Tibial nerve (tissue), 4 donors: Measurements from ENCODE around the gene ATP11A. TPM values are rescaled to one million over a fixed set of nuclear protein-coding genes. Genes with fewer than 3 reads are reported as not detected.

Source experiments
- DNase-seq, 2 donors: peaks; one replicate each; pipeline ENCODE4 v3.0.0-alpha.2; 2019; ENCODE audit warnings: low spot score in 2 of 2
- H3K27ac ChIP-seq, 4 donors: fragments of 200-600 bp; sonication (generic) in 3 of 4; one replicate each; pipeline ENCODE4 v1.5.1; 2017 to 2019; ENCODE audit warnings: mild to moderate bottlenecking in 1 of 4
- H3K27me3 ChIP-seq, 2 donors: fragments of 200-600 bp; sonication (generic) in 1 of 2; one replicate each; pipeline versions ENCODE4 v1.5.1 to v1.6.0; 2017 to 2019
- H3K36me3 ChIP-seq, 3 donors: fragments of 200-600 bp; sonication (generic); one replicate each; pipeline ENCODE4 v1.5.1; 2018 to 2019
- H3K4me1 ChIP-seq, 4 donors: fragments of 200-600 bp; sonication (generic) in 3 of 4; one replicate each; pipeline ENCODE4 v1.5.1; 2017 to 2019
- H3K4me3 ChIP-seq, 4 donors: fragments of 200-600 bp; sonication (generic) in 3 of 4; one replicate each; pipeline ENCODE4 v1.5.1; 2017 to 2019; ENCODE audit warnings: mild to moderate bottlenecking in 1 of 4, moderate library complexity in 1 of 4
- H3K9me3 ChIP-seq, 4 donors: fragments of 200-600 bp; sonication (generic) in 3 of 4; one replicate each; pipeline ENCODE4 v1.5.1; 2017 to 2019
- CTCF ChIP-seq, 5 experiments: fragments of 200-600 bp in 3 of 5; fragments of 450-650 bp in 2 of 5; sonication (generic) in 3 of 5; IDR thresholded peaks; one replicate each; pipeline ENCODE4 v1.5.1; 2016 to 2019; ENCODE audit warnings: antibody characterized with exemption in 5 of 5, mild to moderate bottlenecking in 3 of 5, moderate library complexity in 2 of 5
- EP300 ChIP-seq, 2 donors: sonication (generic); formaldehyde crosslinking; IDR thresholded peaks; one replicate each; pipeline ENCODE4 v1.6.1; 2017; ENCODE audit warnings: antibody characterized with exemption in 2 of 2, mild to moderate bottlenecking in 1 of 2
- POLR2A ChIP-seq, 2 donors: fragments of 450-650 bp; IDR thresholded peaks; one replicate each; pipeline ENCODE4 v1.6.1; 2017; ENCODE audit warnings: antibody characterized with exemption in 2 of 2, mild to moderate bottlenecking in 2 of 2, moderate library complexity in 2 of 2
- WGBS, 2 donors: methylation state at CpG; one replicate each; pipeline ENCODE4 v1.1.5; 2018; 5-methylcytosine and 5-hydroxymethylcytosine counted together
- total RNA-seq, 4 donors: library from RNA; depleted of rRNA; stranded (reverse); fragments of >200 nt; gene quantifications; one replicate each; pipeline ENCODE4 v1.1.0, GENCODE V29; 2016

Gene ATP11A
- total RNA-seq, 4 donors from 2014 or later = 24.7 to 61.5 (median 35.0) TPM

DNA sequence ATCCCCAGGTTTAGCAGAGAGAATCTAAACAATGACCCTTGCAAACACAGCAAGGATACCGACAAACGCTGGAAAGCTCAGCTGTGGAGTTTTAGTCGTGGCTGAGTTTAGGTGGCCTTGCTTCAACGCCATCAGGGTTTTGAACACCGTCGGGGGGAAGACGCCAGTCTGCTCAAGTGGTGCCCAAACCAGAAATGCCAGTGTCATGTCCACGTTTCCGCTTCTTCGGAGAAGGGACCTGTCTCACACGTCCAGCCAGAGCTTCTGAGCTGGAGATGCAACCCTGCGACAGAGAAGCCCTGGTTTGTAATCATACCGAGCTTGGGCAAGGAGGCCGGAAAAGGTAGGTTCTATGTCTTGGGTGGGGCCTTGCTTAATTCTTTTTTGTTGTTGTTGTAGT, 42.6 kb upstream of the ATP11A start:
- no peaks in the 10 kb centered on the region for H3K36me3 ChIP-seq
- H3K4me1 ChIP-seq = peaks cover 0 to 6% (median 0%) of the 10 kb centered on the region in 4 donors
- WGBS, 2 donors = 85 to 91% methylated on average over 14 of the region's 14 CpGs
- no peak for DNase-seq
- no peak for TF ChIP-seq CTCF (IDR thresholded peaks at IDR 0.05)
- no peak for TF ChIP-seq EP300 (IDR thresholded peaks at IDR 0.05)
- no peak for TF ChIP-seq POLR2A (IDR thresholded peaks at IDR 0.05)
- no peak overlapping the region for H3K4me3 ChIP-seq
- H3K27ac ChIP-seq = no peak overlapping the region
- no peaks in the 10 kb centered on the region for H3K27me3 ChIP-seq
- no peaks in the 10 kb centered on the region for H3K9me3 ChIP-seq

GRCh38 chr13:112648101-112648500, 41.7 kb upstream of the ATP11A start:
- no peak for DNase-seq
- TF ChIP-seq EP300 (IDR thresholded peaks at IDR 0.05) (no peak), CTCF (IDR thresholded peaks at IDR 0.05) (no peak), POLR2A (IDR thresholded peaks at IDR 0.05) (no peak)
- WGBS, 2 donors = 81 to 82% methylated on average over 10 of the region's 10 CpGs

GRCh38 chr13:112648966-112649690, 40.7 kb upstream of the ATP11A start:
- DNase-seq = no peak
- Histone ChIP-seq H3K27me3 (no peaks in the 10 kb centered on the region), H3K36me3 (no peaks in the 10 kb centered on the region), H3K9me3 (no peaks in the 10 kb centered on the region), H3K27ac (no peak overlapping the region), H3K4me1 (peaks cover 0 to 7% (median 0%) of the 10 kb centered on the region in 4 donors), H3K4me3 (no peak overlapping the region)
- 92 to 95% methylated on average over 30 to 31 of the region's 31 CpGs for WGBS, 2 donors
- no peak for TF ChIP-seq EP300 (IDR thresholded peaks at IDR 0.05)
- TF ChIP-seq CTCF (IDR thresholded peaks at IDR 0.05) = no peak
- TF ChIP-seq POLR2A (IDR thresholded peaks at IDR 0.05) = no peak

More at GRCh38 chr13:112648101-112648500, 41.7 kb upstream of the ATP11A start:
- Histone ChIP-seq H3K36me3 (no peaks in the 10 kb centered on the region), H3K4me1 (peaks cover 0 to 7% (median 0%) of the 10 kb centered on the region in 4 donors), H3K27me3 (no peaks in the 10 kb centered on the region), H3K9me3 (no peaks in the 10 kb centered on the region), H3K27ac (no peak overlapping the region), H3K4me3 (no peak overlapping the region)

- 55 to 59% methylated on average over 5 of the region's 5 CpGs for WGBS, 2 donors
- TF ChIP-seq EP300 (IDR thresholded peaks at IDR 0.05) (no peak), CTCF (IDR thresholded peaks at IDR 0.05) (no peak), POLR2A (IDR thresholded peaks at IDR 0.05) (no peak)
- H3K4me3 ChIP-seq = no peak overlapping the region
- no peaks in the 10 kb centered on the region for H3K27me3 ChIP-seq
- no peaks in the 10 kb centered on the region for H3K9me3 ChIP-seq
- peaks cover 0 to 7% (median 0%) of the 10 kb centered on the region in 4 donors for H3K4me1 ChIP-seq
- H3K36me3 ChIP-seq = no peaks in the 10 kb centered on the region
- no peak for DNase-seq
- H3K27ac ChIP-seq = no peak overlapping the region
Measured at GRCh38 chr13:112651311-112651710, 38.5 kb upstream of the ATP11A start.

- H3K27me3 ChIP-seq = no peaks in the 10 kb centered on the region
- H3K36me3 ChIP-seq = no peaks in the 10 kb centered on the region
- DNase-seq = no peak
- H3K4me3 ChIP-seq = no peak overlapping the region
- WGBS, 2 donors = 48 to 66% methylated on average over 7 of the region's 7 CpGs
- no peak overlapping the region for H3K27ac ChIP-seq
- peaks cover 0 to 7% (median 0%) of the 10 kb centered on the region in 4 donors for H3K4me1 ChIP-seq
- no peaks in the 10 kb centered on the region for H3K9me3 ChIP-seq
- TF ChIP-seq CTCF (IDR thresholded peaks at IDR 0.05) (no peak), POLR2A (IDR thresholded peaks at IDR 0.05) (no peak), EP300 (IDR thresholded peaks at IDR 0.05) (no peak)
Measured at GRCh38 chr13:112651750-112652511, 37.9 kb upstream of the ATP11A start.
